AG10803 (cell line): ENCODE data around the gene L2HGDH.
A peak's percentile ranks its signal among the peaks of the same experiment; 100 is the strongest.

Experiments used
- DNase-seq: peaks from one replicate; pipeline ENCODE4 v3.0.0; 2010; ENCODE audit warnings: low read depth
- H3K4me3 ChIP-seq: 2 replicates; pipeline ENCODE4 v1.5.1; 2011; ENCODE audit warnings: mild to moderate bottlenecking, low read length, control low read depth
- CTCF ChIP-seq: conservative IDR thresholded peaks from 2 replicates; pipeline ENCODE4 v1.5.1; 2011; ENCODE audit warnings: mild to moderate bottlenecking, low read length, control low read depth, inconsistent platforms

L2HGDH gene

DNA sequence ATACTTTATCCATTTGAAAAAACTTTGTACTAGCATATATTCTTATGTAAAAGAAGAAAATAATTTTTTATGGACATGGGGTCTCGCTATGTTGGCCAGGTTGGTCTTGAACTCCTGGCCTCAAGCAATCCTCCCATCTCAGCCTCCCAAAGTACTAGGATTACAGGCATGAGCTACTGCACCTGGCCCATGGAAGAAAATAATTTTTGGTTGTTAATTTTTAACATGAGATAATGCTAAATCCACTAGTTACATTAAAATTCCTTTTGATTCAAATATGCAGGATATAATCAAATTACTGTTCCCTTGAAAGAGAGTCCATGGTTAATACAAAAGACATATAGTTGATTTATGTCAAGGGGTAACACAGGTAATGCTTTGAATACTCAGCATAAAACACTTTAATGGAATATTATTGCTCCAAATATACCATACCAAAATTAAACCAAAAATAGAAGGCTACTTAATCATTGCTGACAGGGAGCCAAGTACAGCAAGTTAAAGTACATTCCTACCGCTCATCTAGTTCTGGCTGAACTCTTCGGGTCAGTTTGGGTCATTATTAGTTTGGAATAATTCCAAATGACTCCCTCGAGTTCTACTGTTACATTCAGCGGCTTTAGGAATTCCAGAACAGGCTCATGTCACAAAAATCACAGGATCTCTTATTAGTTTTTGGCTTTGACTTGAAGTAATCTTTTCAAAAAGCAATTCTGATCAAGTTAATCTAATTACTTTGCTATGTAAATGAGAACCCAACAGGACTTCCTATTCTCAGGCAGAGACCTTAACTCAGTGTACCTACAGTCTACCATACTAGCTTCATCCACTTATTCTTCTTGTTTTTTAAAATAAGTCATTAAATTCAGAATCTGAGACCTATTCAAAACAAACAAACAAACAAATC is 86.7 kb downstream of the L2HGDH start:
- TF ChIP-seq CTCF, result no peak
- DNase-seq, result peak; percentile 89
- H3K4me3 ChIP-seq, result no peak overlapping the region

- H3K4me3 ChIP-seq, result no peak overlapping the region
- no peak for TF ChIP-seq CTCF
- DNase-seq, result peak; percentile 11
Measured at GRCh38 chr14:50222055-50222613, 89.9 kb downstream of the L2HGDH start.

- no peak for DNase-seq
- TF ChIP-seq CTCF, result no peak
- H3K4me3 ChIP-seq, result no peak overlapping the region
Measured at GRCh38 chr14:50218501-50218900, 93.5 kb downstream of the L2HGDH start.

GRCh38 chr14:50215416-50215815 is 96.6 kb downstream of the L2HGDH start:
- H3K4me3 ChIP-seq, result no peak overlapping the region
- TF ChIP-seq CTCF, result no peak
- no peak for DNase-seq

DNA sequence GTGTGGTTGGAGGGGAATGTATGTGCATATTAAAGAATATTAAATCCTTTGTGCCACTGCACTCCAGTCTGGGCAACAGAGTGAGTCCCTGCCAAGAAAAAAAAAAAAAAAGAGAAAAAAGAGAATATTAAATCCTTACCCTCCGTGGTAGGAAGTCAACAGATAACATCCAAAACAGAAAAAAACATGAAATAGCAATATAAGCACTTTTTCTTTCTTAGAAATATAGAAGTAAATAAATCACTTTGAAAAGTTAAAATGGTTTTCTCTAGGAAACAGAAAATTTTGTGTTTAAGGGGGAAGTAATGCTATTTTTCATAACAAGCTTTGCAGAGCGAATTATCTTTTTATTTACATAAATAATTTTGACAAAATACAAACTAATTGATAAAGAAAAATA is 98.2 kb downstream of the L2HGDH start:
- no peak for TF ChIP-seq CTCF
- DNase-seq, result no peak
- no peak overlapping the region for H3K4me3 ChIP-seq

GRCh38 chr14:50212726-50213125 is 99.3 kb downstream of the L2HGDH start:
- no peak for DNase-seq
- no peak for TF ChIP-seq CTCF
- no peak overlapping the region for H3K4me3 ChIP-seq

DNA sequence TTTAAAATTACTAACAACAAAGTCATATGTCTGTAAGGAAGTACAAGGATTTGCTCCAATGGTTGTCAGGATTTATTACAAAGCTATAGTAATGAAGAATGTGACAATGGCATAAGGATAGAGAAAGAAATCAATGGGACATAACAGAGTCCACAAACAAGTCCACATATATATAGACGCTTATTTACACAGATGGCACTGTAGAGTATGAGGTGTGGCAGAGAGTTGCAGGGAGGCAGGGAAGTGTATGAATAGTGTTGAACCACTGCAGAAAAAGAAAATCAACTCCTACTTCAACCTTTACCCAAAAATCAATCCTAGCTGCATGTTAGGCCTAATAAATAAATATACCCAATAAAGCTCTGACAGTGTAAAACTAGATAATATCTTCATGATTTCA is 102.0 kb downstream of the L2HGDH start:
- no peak for TF ChIP-seq CTCF
- H3K4me3 ChIP-seq, result no peak overlapping the region
- no peak for DNase-seq
